Neural cell (in vitro differentiated cells): ENCODE results near the gene MTMR3. TPM values are rescaled to one million over a fixed set of nuclear protein-coding genes. Genes with fewer than 3 reads are reported as not detected.
"Not testable (repeated sequence)": the region's sequence is repeated elsewhere in the genome, so short reads cannot be mapped to it uniquely, and the experiment has no call there.

Experiments used
- H2AFZ ChIP-seq: fragments of 200-600, 300-800 bp; sonication (generic), shearing (Covaris generic); 2 replicates; pipeline ENCODE4 v1.6.0; 2014; ENCODE audit warnings: low read depth, mild to moderate bottlenecking, antibody characterized with exemption, low read length, moderate library complexity
- H3F3A ChIP-seq: fragments of 200-600 bp; shearing (Covaris generic); 2 replicates; pipeline ENCODE4 v1.6.1; 2016; ENCODE audit warnings: mild to moderate bottlenecking, moderate library complexity, mixed read lengths, antibody characterized with exemption, low read length; ENCODE audit not compliant: insufficient read depth, poor library complexity, severe bottlenecking
- H3K27ac ChIP-seq: fragments of 200-600, 300-800 bp; sonication (generic), shearing (Covaris generic); 2 replicates; pipeline ENCODE4 v1.5.1; 2014; ENCODE audit warnings: mild to moderate bottlenecking, low read length, moderate library complexity
- H3K27me3 ChIP-seq: fragments of 300-800, 200-600 bp; sonication (generic), shearing (Covaris generic); 2 replicates; pipeline ENCODE4 v1.6.0; 2014; ENCODE audit warnings: mild to moderate bottlenecking, low read depth, low read length, moderate library complexity; ENCODE audit not compliant: insufficient read depth
- H3K36me3 ChIP-seq: fragments of 300-800, 200-600 bp; sonication (generic), shearing (Covaris generic); 2 replicates; pipeline ENCODE4 v1.5.1; 2014; ENCODE audit warnings: mild to moderate bottlenecking, antibody characterized with exemption, low read length, moderate library complexity; ENCODE audit not compliant: insufficient read depth
- H3K4me2 ChIP-seq: fragments of 300-800, 200-600 bp; sonication (generic), shearing (Covaris generic); 2 replicates; pipeline ENCODE4 v1.6.0; 2014; ENCODE audit warnings: mild to moderate bottlenecking, low read length
- H3K4me3 ChIP-seq: fragments of 300-800, 200-600 bp; sonication (generic), shearing (Covaris generic); 2 replicates; pipeline ENCODE4 v1.5.1; 2014; ENCODE audit warnings: mild to moderate bottlenecking, low read length, moderate library complexity
- H3K79me2 ChIP-seq: fragments of 200-600 bp; shearing (Covaris generic); replicated peaks from 2 replicates; pipeline ENCODE4 v1.6.0; 2014; ENCODE audit warnings: mild to moderate bottlenecking, low read length, moderate library complexity; ENCODE audit not compliant: insufficient read depth
- H3K9ac ChIP-seq: fragments of 300-800, 200-600 bp; sonication (generic), shearing (Covaris generic); 2 replicates; pipeline ENCODE4 v1.6.1; 2016; ENCODE audit warnings: mild to moderate bottlenecking, low read length, mixed read lengths
- H3K9me2 ChIP-seq: fragments of 200-600 bp; shearing (Covaris generic); 2 replicates; pipeline ENCODE4 v1.6.1; 2016; ENCODE audit warnings: mild to moderate bottlenecking, low read length, mixed read lengths; ENCODE audit not compliant: insufficient read depth
- H3K9me3 ChIP-seq: fragments of 200-600, 300-800 bp; sonication (generic), shearing (Covaris generic); 2 replicates; pipeline ENCODE4 v1.6.1; 2016; ENCODE audit warnings: mild to moderate bottlenecking, mixed run types, low read length, moderate library complexity, mixed read lengths
- H4K20me1 ChIP-seq: fragments of 200-600 bp; shearing (Covaris generic); 2 replicates; pipeline ENCODE4 v1.6.1; 2016; ENCODE audit warnings: mild to moderate bottlenecking, mixed run types; ENCODE audit not compliant: insufficient read depth
- CTCF ChIP-seq: fragments of 450-650 bp; IDR thresholded peaks from 2 replicates; pipeline ENCODE4 v1.5.1; 2014; ENCODE audit warnings: antibody characterized with exemption, mild to moderate bottlenecking, moderate library complexity; ENCODE audit not compliant: poor library complexity, severe bottlenecking
- EP300 ChIP-seq: fragments of 450-650 bp; conservative IDR thresholded peaks from 2 replicates; pipeline ENCODE4 v1.6.1; 2014; ENCODE audit warnings: antibody characterized with exemption, mild to moderate bottlenecking, moderate library complexity; ENCODE audit not compliant: poor library complexity, severe bottlenecking
- MXI1 ChIP-seq: fragments of 450-650 bp; conservative IDR thresholded peaks from 2 replicates; pipeline ENCODE4 v1.6.1; 2014; ENCODE audit warnings: antibody characterized with exemption, mild to moderate bottlenecking; ENCODE audit not compliant: poor library complexity, severe bottlenecking
- RAD21 ChIP-seq: fragments of 450-650 bp; conservative IDR thresholded peaks from 2 replicates; pipeline ENCODE4 v1.6.1; 2014; ENCODE audit warnings: antibody characterized with exemption, mild to moderate bottlenecking, moderate library complexity
- SMC3 ChIP-seq: fragments of 450-650 bp; conservative IDR thresholded peaks from 2 replicates; pipeline ENCODE4 v1.6.1; 2014; ENCODE audit warnings: antibody characterized with exemption, mild to moderate bottlenecking, moderate library complexity; ENCODE audit not compliant: poor library complexity
- TAF1 ChIP-seq: IDR thresholded peaks from 2 replicates; pipeline ENCODE4 v1.6.1; 2012; ENCODE audit warnings: low read depth
- polyA plus RNA-seq: library from polyadenylated mRNA; depleted of rRNA; stranded (reverse); fragments of >200 nt; gene quantifications from 2 replicates; pipeline ENCODE4 v1.2.3, GENCODE V29; 2014

The MTMR3 gene
- polyA plus RNA-seq, 1 donor from 2014 or later = 46.7 TPM

GRCh38 chr22:29856496-29856895 lies 26.5 kb upstream of the MTMR3 start (continued):
- TF ChIP-seq EP300 (no peak), TAF1 (no peak), SMC3 (no peak), RAD21 (no peak)

- H3K36me3 ChIP-seq, H3K4me2 ChIP-seq, H3K79me2 ChIP-seq, H3K9ac ChIP-seq, H3K27ac ChIP-seq, H4K20me1 ChIP-seq, H3K9me2 ChIP-seq, H3K9me3 ChIP-seq, H3F3A ChIP-seq, H3K27me3 ChIP-seq, H2AFZ ChIP-seq, H3K4me3 ChIP-seq: not testable (repeated sequence)
Observed at GRCh38 chr22:29859030-29859429, 23.9 kb upstream of the MTMR3 start.

GRCh38 chr22:29860006-29860766 lies 22.8 kb upstream of the MTMR3 start:
- H3K36me3 ChIP-seq = no peaks in the 10 kb centered on the region
- no peak overlapping the region for H3K27ac ChIP-seq
- no peaks in the 10 kb centered on the region for H3K9me2 ChIP-seq

GRCh38 chr22:29861672-29862297 lies 21.2 kb upstream of the MTMR3 start:
- no peaks in the 10 kb centered on the region for H3K36me3 ChIP-seq
- no peaks in the 10 kb centered on the region for H3K9me3 ChIP-seq
- no peak overlapping the region for H3K4me3 ChIP-seq
- H2AFZ ChIP-seq = no peak overlapping the region
- H3K9me2 ChIP-seq = no peaks in the 10 kb centered on the region
- no peaks in the 10 kb centered on the region for H3K79me2 ChIP-seq
- TF ChIP-seq TAF1 = no peak
- no peaks in the 10 kb centered on the region for H4K20me1 ChIP-seq
- no peaks in the 10 kb centered on the region for H3K27me3 ChIP-seq
- H3K9ac ChIP-seq = no peak overlapping the region
- H3K27ac ChIP-seq = no peak overlapping the region
- H3K4me2 ChIP-seq = no peak overlapping the region
- no peaks in the 10 kb centered on the region for H3F3A ChIP-seq

More at GRCh38 chr22:29860006-29860766, 22.8 kb upstream of the MTMR3 start:
- Histone ChIP-seq H3K4me2 (no peak overlapping the region), H3K9me3 (no peaks in the 10 kb centered on the region), H3K4me3 (no peak overlapping the region), H4K20me1 (no peaks in the 10 kb centered on the region), H3F3A (no peaks in the 10 kb centered on the region), H2AFZ (no peak overlapping the region), H3K9ac (no peak overlapping the region), H3K79me2 (no peaks in the 10 kb centered on the region), H3K27me3 (no peaks in the 10 kb centered on the region)
- no peak for TF ChIP-seq CTCF
- TF ChIP-seq RAD21 = no peak
- no peak for TF ChIP-seq MXI1
- TF ChIP-seq EP300 = no peak

GRCh38 chr22:29865572-29865971 lies 17.4 kb upstream of the MTMR3 start:
- not testable (repeated sequence) for H3K9ac ChIP-seq, H3K4me3 ChIP-seq, H3K4me2 ChIP-seq, H2AFZ ChIP-seq, H3K9me3 ChIP-seq, H3F3A ChIP-seq, H3K36me3 ChIP-seq, H3K27ac ChIP-seq, H3K79me2 ChIP-seq, H4K20me1 ChIP-seq, H3K27me3 ChIP-seq, H3K9me2 ChIP-seq
